SIG-M5 treated with dmso at 0.1 percent for 504 hours (cell line): ENCODE measurements around the gene EFHC1.
"Not testable (repeated sequence)": the region's sequence is repeated elsewhere in the genome, so short reads cannot be mapped to it uniquely, and the experiment has no call there.

Experiments
- DNase-seq: peaks from one replicate; lab custom pipeline; 2025; ENCODE audit not compliant: unreplicated experiment; lab: John Stamatoyannopoulos, UW

Gene EFHC1, protein sequence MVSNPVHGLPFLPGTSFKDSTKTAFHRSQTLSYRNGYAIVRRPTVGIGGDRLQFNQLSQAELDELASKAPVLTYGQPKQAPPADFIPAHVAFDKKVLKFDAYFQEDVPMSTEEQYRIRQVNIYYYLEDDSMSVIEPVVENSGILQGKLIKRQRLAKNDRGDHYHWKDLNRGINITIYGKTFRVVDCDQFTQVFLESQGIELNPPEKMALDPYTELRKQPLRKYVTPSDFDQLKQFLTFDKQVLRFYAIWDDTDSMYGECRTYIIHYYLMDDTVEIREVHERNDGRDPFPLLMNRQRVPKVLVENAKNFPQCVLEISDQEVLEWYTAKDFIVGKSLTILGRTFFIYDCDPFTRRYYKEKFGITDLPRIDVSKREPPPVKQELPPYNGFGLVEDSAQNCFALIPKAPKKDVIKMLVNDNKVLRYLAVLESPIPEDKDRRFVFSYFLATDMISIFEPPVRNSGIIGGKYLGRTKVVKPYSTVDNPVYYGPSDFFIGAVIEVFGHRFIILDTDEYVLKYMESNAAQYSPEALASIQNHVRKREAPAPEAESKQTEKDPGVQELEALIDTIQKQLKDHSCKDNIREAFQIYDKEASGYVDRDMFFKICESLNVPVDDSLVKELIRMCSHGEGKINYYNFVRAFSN

GRCh38 chr6:52419809-52420667 is at the start of gene EFHC1:
EFHC1 (plus strand) TSS chr6:52420342; CDS start chr6:52420411, 69 bp downstream.
- peak; percentile 94 for DNase-seq

DNA sequence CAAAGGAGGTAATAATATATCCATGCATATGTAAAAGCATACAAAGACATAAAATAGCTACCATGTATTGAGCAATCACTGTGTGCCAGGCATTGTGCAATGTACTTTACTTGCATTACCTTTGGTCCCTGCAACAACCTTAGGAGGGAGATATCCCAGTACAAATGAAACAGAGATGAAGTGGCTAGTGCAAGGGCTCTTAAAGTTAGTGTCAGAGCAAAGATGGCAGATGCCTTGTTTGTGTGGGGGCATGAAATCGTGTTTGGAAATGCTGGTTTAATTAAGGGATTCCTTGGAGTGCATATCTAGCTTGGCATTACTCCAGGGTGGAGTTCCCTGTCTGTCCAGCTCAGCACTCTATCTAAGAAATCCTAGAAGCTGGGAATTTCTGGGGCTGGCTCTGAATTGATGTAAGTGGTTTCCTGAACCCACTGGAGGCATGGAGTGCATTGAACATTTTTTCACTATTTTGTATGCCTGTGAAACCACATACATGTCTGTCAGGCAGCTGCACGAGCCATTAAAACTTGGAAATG is 48.4 kb upstream of the EFHC1 start:
- DNase-seq: no peak

GRCh38 chr6:52373151-52373690 is 46.9 kb upstream of the EFHC1 start:
- DNase-seq: no peak

DNA sequence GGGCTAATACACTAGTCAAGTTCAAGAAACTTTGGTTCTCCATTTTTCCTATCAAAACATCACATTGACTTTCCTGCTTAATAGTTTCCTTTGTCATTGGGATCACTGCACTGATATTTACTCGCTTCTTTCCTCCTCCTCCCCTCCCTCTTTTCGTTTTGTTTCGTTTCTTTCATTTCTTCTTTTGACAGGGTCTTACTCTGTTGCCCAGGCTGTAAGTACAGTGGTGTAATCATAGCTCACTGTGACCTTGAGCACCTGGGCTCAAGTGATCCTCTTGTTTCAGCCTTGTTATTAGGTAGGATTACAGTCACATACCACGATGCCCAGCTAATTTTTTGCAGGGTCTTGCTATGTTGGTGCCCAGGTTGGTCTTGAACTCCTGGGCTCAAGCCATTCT is 45.9 kb upstream of the EFHC1 start:
- DNase-seq: no peak

- no peak for DNase-seq
These were observed 44.2 kb upstream of the EFHC1 start for GRCh38 chr6:52375780-52376556.

DNA sequence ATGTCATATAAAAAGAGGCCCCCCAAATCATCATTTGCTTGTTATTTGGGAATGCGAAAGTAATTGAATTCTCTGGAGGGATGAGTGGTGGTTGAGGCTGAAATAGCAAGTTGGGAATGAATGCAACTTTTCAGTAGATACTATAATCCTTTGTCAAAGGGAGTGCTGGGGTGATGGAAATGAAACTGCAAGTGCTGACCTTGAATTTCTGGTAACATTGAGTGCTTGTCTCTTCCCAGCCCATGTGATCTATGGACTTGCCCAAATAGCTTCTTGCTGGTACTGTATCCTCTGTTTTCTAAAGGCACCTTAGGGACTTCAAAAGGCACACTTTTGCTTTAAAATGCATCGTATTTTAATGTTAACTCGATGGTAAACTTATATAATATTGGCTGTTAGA is 43.4 kb upstream of the EFHC1 start:
- DNase-seq: no peak

DNA sequence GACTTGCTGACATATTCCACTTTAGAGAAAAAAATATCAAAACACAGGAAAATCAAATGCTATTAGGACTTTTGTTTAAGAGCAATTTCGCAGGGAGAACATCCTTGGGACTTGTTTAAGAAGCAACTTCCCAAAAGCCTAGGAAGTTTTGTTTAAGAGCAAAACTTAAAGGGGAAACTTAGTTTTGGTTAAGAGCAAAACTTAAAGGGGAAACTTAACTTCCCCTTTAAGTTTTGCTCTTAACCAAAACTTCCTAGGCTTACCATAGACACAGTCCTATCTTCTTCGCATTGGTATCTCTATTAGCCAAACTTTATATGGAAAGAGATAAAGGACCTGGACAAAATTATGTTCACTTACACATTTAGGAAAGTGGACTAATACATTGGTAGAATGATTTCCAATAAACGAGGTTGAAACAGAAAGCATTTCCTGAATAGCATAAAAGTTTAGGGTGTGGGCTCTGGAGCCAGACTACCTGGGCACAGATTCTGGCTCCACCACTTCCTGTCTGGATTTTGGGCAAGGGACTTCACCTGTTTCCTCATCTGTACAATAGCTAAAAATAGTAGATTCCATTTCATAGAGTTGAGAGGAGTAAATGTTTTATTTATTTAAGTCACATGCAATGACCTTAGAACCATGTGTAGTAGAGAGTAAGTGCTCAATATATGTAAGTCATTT is 42.5 kb upstream of the EFHC1 start:
- no peak for DNase-seq

GRCh38 chr6:52381249-52381648 is 38.9 kb upstream of the EFHC1 start:
- no peak for DNase-seq

GRCh38 chr6:52384145-52384766 is 35.9 kb upstream of the EFHC1 start:
- no peak for DNase-seq

- DNase-seq: no peak
These were observed 35.1 kb upstream of the EFHC1 start for GRCh38 chr6:52385074-52385473.

DNA sequence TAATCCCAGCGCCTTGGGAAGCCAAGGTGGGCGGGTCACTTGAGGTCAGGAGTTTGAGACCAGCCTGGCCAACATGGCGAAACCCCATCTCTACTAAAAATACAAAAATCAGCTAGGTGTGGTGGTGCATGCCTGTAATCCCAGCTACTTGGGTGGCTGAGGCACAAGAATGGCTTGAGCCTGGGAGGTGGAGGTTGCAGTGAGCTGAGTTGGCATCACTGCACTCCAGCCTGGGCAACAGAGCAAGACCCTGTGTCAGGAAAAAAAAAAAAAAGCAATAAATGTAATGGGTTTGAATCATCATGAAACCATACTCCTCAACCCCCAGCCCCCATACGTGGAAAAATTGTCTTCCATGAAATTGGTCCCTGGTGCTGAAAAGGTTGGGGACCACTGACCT is 32.0 kb upstream of the EFHC1 start:
- not testable (repeated sequence) for DNase-seq

- DNase-seq: no peak
These were observed 31.4 kb upstream of the EFHC1 start for GRCh38 chr6:52388790-52389189.

- no peak for DNase-seq
These were observed 30.9 kb upstream of the EFHC1 start for GRCh38 chr6:52389264-52389625.

DNA sequence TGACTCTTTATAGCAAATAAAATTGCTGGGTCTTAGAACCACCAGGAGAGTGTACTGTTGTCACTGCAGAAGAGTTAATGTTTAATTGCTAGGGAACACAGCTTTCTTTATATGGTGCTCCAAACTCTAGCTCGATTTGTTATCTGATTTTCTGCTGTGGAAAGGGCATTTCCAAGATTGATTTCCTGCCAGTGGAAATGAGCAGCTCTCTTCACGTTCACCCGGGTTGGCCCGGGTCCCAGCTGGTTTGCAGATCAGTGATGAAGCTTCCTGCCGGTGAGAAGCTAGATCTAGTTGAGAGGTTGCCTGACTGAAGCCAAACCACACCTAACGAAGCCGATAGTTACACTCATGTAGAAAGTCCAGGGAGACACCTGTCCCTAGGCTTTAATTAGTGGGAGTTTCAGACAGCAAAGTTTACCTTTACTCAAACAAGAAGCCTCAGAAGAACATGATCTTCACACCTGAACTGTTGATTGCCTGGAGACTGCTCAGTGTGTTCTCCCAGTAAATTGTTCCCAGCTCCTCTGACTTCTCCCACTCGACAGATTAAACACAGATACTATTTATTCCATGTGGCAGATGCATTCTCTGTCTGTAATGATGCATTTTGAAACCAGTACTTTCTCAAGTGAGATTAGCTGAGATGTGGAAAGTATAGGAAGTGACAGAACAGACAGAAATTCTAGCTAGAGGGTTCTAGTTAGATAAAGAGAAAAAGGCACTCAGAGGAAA is 30.3 kb upstream of the EFHC1 start:
- DNase-seq: no peak

GRCh38 chr6:52390361-52390727 is 29.8 kb upstream of the EFHC1 start:
- DNase-seq: no peak

- no peak for DNase-seq
These were observed 28.5 kb upstream of the EFHC1 start for GRCh38 chr6:52391599-52391998.

GRCh38 chr6:52392944-52393343 is 27.2 kb upstream of the EFHC1 start:
- no peak for DNase-seq

DNA sequence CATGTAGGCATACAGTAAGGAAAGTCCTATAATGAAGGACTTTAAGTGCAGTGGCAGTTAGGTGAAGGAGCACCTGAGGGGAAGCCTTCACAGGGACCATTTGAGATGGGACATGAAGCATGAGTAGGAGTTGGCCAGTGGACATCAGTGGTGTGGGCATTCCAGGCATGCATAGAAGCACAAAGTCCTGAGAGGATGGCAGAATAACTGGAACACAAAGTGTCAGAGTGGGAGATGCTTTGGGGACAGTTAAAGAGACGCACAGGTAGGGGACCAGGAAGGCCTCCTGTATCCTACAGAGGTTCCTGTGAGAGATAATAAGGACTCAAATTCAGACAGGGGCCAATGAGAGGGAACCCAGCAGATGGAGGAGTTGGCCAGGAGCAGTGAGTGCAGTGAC is 26.4 kb upstream of the EFHC1 start:
- no peak for DNase-seq

DNA sequence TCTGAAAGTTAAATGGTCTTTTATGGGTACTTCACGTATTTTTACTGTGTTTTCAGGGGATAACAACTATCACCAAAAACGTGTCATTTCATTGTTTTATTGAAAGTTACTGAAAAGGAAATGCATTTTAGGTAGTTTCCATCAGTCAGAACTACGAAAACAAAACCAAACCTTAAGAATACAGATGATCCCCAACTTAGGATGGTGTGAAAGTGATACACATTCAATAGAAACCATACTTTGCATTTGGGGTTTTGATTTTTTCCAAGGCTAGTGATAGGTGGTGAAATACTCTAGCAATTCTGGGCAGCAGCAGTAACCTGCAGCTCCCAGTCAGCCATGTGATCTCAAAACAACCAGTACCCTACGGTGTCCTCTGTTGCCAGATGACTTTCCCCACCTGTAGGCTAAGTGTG is 25.9 kb upstream of the EFHC1 start:
- DNase-seq: no peak
